HTR-8/SVneo (cell line): Measurements from ENCODE around the gene TAS2R19.

Experiments
- DNase-seq: peaks from one replicate; pipeline ENCODE4 v3.0.0; 2011; ENCODE audit warnings: low spot score, mixed read lengths; ENCODE audit not compliant: insufficient read length
- FAIRE-seq: peaks from 2 replicates; lab custom pipeline; 2011; peaks lifted over from hg19 to GRCh38; lab: Jason Lieb, UNC

Gene TAS2R19

DNA sequence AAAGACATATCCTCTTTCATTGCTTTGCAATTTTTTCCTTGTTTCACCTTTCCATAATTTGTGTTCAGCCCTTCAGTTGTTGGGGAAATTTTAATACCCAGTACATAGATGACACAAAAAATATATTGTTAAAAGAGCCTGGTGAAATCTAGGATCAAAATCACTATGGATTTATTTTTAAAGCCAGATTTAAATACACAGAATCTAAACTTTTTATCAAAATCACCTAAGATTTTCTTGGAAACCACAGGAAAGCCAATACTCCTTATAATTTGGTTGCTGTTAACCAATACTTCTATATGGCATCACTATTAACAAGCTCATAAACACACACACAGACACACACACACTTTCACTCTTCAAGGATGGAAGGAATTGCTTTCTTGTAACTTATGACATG is 24.2 kb downstream of the TAS2R19 start, which contains the start of gene TAS2R20:
Gene TAS2R20 (minus strand): TSS at position 101 of the 400 bp plus-strand sequence. CDS start 429 bp downstream, outside the sequence.
- FAIRE-seq, result no peak
- DNase-seq, result no peak

DNA sequence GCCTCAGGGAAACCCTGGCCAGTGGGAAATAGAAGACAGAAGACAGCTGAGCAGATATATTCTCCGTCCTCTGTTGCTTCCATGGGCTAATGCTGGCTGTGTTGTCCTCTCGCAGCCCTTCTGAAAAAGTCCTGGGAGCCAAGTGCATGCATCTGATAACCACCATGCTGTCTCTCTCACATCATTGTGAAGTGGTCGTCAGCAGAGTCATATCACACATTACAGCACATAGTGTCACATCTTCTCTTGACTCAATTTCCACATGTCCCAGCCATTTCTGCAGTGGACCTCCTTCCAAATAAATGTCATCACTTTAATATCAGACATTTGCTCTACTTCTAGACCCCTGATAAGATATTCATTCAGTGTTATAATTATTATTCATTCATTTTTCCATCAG is 28.1 kb downstream of the TAS2R19 start:
- FAIRE-seq (no peak), DNase-seq (no peak)

DNA sequence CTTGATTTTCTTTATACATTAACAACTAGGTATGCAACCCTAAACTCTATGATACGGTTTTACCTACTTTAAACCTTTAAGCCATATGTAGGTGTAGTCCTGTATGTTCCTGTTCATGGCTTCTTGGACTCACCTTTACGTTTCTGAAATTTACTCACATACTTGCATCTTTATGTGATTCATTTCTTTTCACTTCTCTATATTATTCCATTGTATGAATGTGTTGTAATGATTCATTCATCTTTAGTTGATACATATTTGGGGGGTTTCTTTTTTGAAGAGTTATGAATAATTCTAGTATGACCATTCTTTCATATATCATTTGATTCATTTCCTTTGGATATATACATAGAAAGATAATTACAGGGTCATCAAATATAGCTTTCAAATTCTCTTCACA is 33.3 kb downstream of the TAS2R19 start:
- FAIRE-seq (no peak), DNase-seq (no peak)

DNA sequence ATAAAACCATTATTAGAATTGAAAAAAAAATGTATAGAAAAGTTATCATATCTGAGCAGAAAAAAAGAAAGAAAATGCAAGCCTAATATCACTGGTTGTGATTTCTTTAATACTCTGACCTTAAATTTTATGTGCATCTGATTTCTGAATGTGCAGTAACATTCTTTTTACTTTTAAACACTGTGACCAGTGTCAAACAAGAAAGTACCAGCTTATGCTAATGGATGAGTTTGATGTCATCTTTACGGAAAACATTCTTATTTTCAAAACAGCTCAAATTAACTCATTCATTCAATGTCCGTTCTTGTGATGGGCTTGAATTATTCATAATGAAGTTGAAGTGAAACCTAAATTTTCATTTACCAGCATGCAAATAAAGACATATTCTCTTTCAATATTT is 35.6 kb downstream of the TAS2R19 start, which contains the start of gene TAS2R50:
Gene TAS2R50 (minus strand): TSS at position 101 of the 400 bp plus-strand sequence. CDS start 52 bp downstream, at position 49.
- FAIRE-seq (no peak), DNase-seq (no peak)

DNA sequence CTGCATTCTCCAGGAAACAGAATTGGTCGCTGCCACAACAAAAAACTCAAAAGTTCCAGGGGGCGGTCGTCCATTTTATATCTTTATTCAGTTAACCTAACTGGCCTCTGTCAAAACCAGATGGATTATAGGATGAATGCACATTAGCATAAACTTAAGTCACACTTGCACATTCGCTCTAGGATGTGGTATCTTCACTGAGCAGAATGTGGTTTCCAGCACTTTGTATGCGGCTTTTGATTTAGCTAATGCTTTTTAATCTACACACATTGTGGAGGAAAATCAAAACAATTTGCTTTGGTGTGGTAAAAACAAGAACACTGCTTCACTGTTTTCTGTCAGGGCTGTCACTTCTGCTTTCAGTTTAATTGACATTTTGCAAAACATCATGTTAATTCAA is 40.2 kb downstream of the TAS2R19 start:
- no peak for FAIRE-seq
- no peak for DNase-seq

DNA sequence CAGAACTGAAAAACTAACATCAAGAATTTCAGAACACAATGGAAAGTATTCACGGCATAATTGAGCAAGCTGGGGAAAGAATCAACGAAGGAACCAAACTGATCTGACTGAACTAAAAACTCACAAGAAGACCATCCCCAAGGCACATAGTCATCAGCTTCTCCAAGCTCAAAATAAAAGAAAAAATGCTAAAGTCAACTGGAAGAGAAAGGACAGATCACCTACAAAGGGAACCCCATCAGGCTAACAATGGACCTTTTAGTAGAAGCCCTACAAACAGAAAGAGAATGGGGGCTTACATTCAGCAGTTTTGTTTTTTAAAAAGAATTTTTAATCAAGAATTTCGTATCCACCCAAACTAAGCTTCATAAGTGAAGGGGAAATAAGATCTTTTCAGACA is 47.5 kb downstream of the TAS2R19 start:
- DNase-seq (no peak), FAIRE-seq (no peak)
